ENCODE results near the gene MYL5. TPM values are rescaled to one million over a fixed set of nuclear protein-coding genes. Genes with fewer than 3 reads are reported as not detected.

Gene MYL5
- total and polyA plus RNA-seq, 2 of the 13 experiments (the other 11 are each of a cell fraction or from before 2014, with no cell fraction given): 6.5 to 16.0 TPM

DNA sequence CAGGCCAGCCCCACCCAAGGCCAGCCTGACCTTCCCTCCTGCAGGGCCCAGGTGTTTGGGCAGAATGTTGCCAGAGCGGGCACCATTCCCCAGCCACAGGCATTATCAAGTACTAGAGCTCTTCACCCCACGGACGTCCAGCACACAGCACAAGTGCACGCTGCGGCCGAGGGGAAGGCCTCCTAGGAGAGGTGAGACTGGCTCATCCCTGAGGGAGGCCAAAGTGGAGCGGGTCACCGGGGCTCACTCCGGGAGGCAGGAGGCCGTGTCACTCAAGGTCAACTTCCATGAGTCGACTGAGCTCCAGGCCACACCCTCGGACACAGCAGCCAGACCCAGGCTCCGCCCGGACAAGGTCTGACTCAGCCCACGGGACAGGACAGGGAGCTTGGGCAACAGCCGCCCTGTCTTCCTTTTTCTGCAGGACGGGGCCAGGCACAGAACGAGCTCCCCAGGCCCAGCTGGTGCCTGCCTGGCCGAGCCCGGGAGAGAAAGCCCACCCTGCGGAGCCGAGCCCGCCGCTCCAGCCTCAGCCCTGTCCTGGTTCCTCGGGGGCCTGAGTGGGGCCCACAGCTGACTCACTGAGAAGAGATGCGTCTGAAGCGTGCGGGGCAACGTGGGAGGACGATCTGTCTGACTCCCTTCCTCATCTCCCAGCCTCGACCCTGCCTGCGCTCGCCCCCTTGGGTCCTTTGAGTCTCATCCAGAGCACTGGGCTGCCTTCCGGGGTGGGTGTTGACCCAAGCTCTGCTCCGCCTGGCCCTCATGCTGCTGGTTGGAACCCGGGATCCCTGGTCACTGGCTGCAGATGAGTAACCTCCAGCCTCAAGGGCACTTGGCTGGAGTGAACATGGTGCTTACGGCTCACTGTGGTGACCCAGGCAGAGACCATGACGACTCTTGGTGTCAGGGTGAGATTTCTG lies 13.0 kb downstream of the MYL5 start (continued):
- TF ChIP-seq ARID5B (CRISPR knock-in tag; IDR thresholded peaks at IDR 0.05) (peak; percentile 33), DR1 (CRISPR knock-in tag; IDR thresholded peaks at IDR 0.05) (peak; percentile 34), ZNF414 (CRISPR knock-in tag; IDR thresholded peaks at IDR 0.05) (no peak), TP53 (CRISPR knock-in tag; conservative IDR thresholded peaks at IDR 0.05) (0 out of 2 replicates have a peak, but pooled peaks have one; percentile 49), ZNF605 (CRISPR knock-in tag; IDR thresholded peaks at IDR 0.05) (peak; percentile 22), TBL1XR1 (IDR thresholded peaks at IDR 0.05; ENCODE audit: borderline replicate concordance, low read length, partially characterized antibody) (no peak), ZNF101 (CRISPR knock-in tag; IDR thresholded peaks at IDR 0.05; ENCODE audit: borderline replicate concordance, low read depth) (no peak), RFXANK (CRISPR knock-in tag; IDR thresholded peaks at IDR 0.05) (no peak), ONECUT2 (CRISPR knock-in tag; IDR thresholded peaks at IDR 0.05) (no peak), ZNF619 (CRISPR knock-in tag; IDR thresholded peaks at IDR 0.05) (0 out of 2 replicates have a peak, but pooled peaks have one; percentile 13), SNRNP70 (IDR thresholded peaks at IDR 0.05; ENCODE audit: low read depth, low read length) (no peak), DPF2 (CRISPR knock-in tag; IDR thresholded peaks at IDR 0.05; ENCODE audit: borderline replicate concordance, low read depth) (no peak; the same call in 1 of the 2 replicates), ZNF563 (CRISPR knock-in tag; IDR thresholded peaks at IDR 0.05) (peak; percentile 65; the same call in 1 of the 2 replicates), MAZ (IDR thresholded peaks at IDR 0.05; ENCODE audit: borderline replicate concordance, low read depth, low read length) (no peak), MAZ (CRISPR knock-in tag; IDR thresholded peaks at IDR 0.05; ENCODE audit: low read depth) (0 out of 2 replicates have a peak, but pooled peaks have one; percentile 10), ZNF577 (CRISPR knock-in tag; IDR thresholded peaks at IDR 0.05; ENCODE audit: borderline replicate concordance, low read depth) (no peak), KLF9 (CRISPR knock-in tag; IDR thresholded peaks at IDR 0.05; ENCODE audit: low read depth) (no peak), RBAK (CRISPR knock-in tag; IDR thresholded peaks at IDR 0.05) (no peak), HHEX (CRISPR knock-in tag; IDR thresholded peaks at IDR 0.05) (no peak)
- TF ChIP-seq, protein P1, sequence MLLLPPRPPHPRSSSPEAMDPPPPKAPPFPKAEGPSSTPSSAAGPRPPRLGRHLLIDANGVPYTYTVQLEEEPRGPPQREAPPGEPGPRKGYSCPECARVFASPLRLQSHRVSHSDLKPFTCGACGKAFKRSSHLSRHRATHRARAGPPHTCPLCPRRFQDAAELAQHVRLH (CRISPR knock-in tag; IDR thresholded peaks at IDR 0.05; ENCODE audit: borderline replicate concordance, low read depth): 0 out of 2 replicates have a peak, but pooled peaks have one; percentile 13
- TF ChIP-seq, protein P2, sequence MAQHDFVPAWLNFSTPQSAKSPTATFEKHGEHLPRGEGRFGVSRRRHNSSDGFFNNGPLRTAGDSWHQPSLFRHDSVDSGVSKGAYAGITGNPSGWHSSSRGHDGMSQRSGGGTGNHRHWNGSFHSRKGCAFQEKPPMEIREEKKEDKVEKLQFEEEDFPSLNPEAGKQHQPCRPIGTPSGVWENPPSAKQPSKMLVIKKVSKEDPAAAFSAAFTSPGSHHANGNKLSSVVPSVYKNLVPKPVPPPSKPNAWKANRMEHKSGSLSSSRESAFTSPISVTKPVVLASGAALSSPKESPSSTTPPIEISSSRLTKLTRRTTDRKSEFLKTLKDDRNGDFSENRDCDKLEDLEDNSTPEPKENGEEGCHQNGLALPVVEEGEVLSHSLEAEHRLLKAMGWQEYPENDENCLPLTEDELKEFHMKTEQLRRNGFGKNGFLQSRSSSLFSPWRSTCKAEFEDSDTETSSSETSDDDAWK (CRISPR knock-in tag; IDR thresholded peaks at IDR 0.05): no peak
